Fibroblast of pulmonary artery (primary cell): Measurements from ENCODE around the gene SELENOM.

Experiments
- DNase-seq: peaks from one replicate; pipeline ENCODE4 v3.0.0-alpha.2; 2010; ENCODE audit warnings: low read depth
- H3K4me3 ChIP-seq: replicated peaks from 2 replicates; pipeline ENCODE4 v1.5.1; 2011; ENCODE audit warnings: low read depth, mild to moderate bottlenecking, control low read depth, low read length, moderate library complexity
- TF ChIP-seq, protein P1 (sequence below): IDR thresholded peaks from 2 replicates; pipeline ENCODE4 v1.5.1; 2011; ENCODE audit warnings: mild to moderate bottlenecking, control low read depth, low read length, inconsistent platforms; ENCODE audit errors: missing control alignments

Gene SELENOM

DNA sequence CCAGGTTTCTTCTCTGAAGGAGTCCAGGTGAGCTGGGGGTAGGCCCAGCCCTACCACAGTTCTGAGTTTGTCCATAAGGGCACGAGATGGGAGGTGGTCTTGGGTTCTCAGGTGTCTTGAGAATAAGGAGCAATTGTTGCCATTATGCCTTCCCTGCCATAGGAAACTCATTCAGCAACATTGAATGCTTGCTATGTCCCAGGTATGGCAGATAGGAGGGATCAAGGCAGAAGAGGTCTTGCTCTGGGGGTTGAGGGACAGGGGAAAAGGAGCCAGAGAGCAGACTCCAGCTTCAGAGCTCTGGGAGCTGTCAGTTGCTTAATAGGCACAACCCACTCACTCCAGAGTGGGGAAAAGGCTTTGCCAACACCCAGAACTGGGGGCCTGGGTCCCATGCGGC, 4.3 kb downstream of the SELENOM start:
- DNase-seq, result no peak
- no peak overlapping the region for H3K4me3 ChIP-seq
- TF ChIP-seq, protein P1, sequence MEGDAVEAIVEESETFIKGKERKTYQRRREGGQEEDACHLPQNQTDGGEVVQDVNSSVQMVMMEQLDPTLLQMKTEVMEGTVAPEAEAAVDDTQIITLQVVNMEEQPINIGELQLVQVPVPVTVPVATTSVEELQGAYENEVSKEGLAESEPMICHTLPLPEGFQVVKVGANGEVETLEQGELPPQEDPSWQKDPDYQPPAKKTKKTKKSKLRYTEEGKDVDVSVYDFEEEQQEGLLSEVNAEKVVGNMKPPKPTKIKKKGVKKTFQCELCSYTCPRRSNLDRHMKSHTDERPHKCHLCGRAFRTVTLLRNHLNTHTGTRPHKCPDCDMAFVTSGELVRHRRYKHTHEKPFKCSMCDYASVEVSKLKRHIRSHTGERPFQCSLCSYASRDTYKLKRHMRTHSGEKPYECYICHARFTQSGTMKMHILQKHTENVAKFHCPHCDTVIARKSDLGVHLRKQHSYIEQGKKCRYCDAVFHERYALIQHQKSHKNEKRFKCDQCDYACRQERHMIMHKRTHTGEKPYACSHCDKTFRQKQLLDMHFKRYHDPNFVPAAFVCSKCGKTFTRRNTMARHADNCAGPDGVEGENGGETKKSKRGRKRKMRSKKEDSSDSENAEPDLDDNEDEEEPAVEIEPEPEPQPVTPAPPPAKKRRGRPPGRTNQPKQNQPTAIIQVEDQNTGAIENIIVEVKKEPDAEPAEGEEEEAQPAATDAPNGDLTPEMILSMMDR, result no peak

DNA sequence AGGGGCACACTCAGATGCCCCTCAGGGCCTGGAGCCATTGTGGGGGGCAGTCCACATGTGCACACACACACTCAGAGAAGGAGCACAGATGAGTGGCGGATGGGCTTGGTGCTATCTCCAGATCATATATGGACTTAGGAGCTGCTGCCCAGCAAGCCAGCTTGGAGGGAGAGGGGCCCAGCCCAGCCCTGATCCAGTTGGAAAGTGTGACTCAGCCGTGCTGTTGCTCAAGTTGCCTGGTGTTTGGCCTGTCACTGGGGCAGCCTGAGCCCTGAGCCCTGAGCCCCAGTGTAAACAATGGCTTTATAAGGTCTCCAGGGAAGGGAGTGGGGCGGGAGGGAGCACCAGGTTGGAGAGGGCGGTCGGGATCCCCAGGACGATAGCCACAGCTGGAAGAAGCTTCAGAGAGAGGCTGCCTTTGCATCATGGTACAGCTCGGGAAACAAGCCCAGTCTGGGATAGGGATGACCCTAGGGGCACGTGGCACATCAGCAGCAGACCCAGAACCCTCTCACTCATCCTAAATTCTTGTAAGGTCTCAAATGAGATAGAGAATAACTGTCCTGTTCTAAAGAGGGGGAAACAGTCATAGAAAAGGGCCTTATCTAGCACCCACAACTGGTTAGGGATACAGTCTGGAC, 4.8 kb downstream of the SELENOM start:
- TF ChIP-seq, protein P1, result no peak
- H3K4me3 ChIP-seq, result no peak overlapping the region
- peak; percentile 97 for DNase-seq

DNA sequence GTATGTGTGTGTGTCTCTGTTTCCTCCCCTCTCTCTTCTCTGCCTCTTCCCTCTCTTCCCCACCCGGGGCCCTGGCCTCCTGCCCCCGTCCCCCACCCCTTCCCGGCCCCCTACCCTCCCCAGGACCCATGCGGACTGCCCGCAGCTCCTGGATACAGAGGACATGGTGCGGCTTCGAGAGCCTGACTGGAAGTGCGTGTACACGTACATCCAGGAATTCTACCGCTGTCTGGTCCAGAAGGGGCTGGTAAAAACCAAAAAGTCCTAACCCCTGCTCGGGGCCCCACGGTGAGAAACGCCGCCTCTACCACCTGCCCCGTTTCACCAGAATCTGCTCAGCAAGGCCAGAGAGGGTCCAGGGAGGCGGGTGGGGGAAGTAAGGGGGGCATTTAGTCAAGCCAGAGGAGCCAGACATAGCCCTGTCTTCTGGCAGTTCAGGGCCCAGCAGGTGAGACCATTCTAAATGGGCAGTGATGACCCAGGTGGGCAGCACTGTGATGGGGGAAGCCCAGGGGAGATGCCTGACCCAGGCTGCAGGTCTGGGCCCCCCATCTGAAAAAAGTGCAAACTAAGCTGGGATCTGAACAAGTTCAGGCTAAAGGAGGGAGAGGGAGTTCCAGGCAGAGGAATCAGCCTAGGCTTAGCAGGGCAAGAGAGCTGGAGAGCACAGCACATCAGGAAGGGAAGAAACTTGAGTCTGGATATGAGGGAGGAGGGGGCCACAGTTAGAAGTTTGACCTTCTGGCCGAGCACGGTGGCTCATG, 6.4 kb downstream of the SELENOM start:
- TF ChIP-seq, protein P1, result no peak
- no peak for DNase-seq
- H3K4me3 ChIP-seq, result no peak overlapping the region

DNA sequence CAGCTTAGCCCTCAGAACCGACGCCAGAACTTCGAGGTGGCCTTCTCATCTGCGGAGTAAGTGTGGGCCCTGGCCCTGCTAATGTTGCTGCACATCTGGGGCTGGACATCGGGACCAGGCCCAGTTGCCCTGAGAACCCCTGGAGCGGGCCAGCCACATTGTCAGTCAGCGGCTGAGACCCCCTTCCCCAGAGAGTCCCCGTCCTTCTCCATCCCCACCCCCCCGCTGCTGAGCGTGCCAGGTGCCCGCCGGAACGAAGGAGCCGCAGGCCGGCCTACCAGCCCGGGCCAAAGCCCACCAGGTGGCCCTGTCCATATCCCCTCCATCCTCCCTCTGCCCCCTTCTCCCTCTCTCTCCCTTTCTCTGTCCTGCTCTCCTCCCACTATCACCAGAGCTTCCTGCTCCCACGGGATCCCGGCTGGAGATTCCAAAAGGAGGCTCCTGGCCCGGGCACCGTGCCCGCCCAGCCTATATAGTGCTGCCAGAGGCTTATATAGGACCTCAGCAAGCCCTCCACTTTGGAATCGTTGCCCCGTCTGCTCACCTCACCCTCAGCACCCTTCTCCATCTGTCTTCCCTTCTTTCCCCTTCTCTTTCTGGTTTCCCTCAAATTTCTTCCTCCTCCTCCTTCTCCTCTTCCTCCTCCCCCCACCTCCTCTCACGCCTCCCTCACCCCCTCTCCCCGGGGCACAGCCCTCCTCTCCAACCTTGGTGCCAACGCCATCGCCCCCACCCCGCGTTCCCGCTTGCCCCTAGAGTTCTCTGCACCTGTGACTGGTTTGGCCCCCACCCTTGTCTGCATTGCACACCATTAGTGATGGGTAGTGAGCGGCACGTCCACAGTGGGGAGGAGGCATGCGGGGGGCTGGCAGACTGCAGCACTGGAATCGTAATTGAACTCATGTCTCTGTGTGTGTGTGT, 7.3 kb downstream of the SELENOM start:
- no peak for DNase-seq
- TF ChIP-seq, protein P1, result no peak
- H3K4me3 ChIP-seq, result no peak overlapping the region

DNA sequence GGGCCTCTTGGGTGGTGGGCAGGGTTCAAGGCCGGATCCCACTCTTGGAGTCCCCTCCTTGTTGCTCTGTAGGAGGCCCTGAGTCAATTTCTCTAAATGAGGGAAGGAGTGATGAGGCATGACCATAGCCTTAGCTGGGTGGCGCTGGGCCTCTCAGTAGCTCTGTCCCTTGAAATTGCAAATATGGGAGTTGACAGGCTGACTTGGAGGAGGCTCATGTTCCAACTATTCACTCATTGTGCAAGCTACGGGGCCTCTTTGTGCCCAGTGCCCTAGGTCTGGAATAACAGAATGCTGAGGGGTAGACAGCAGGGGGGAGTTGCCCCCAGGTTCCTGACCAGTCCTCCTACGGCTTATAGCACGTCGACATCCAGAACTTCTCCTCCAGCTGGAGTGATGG, 8.0 kb downstream of the SELENOM start:
- TF ChIP-seq, protein P1, result no peak
- DNase-seq, result no peak
- H3K4me3 ChIP-seq, result no peak overlapping the region

DNA sequence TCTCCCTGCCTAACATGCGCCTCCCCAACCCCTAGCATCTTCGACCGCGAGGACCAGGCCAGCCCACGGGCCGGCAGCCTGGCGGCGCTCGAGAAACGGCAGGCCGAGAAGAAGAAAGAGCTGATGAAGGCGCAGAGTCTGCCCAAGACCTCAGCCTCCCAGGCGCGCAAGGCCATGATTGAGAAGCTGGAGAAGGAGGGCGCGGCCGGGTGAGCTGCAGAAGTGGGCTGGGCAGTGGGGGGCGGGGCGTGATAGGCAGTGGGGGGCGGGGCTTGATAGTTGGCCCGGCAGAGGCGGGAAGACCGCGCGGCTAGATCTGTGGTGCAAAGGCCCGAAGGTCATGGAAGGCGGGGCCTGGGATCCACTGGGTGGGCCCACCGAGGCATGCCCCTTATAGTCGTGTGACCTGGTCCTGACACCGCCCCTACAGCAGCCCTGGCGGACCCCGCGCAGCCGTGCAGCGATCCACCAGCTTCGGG, 8.7 kb downstream of the SELENOM start:
- DNase-seq, result no peak
- H3K4me3 ChIP-seq, result no peak overlapping the region
- TF ChIP-seq, protein P1, result no peak
